SK-N-SH treated with all-trans-retinoic acid at 6 μM for 48 hours (cell line): Measurements from ENCODE around the gene ARHGAP15.

Experiments used
- CREB5 ChIP-seq: fragments of 250-450 bp; sonication (Bioruptor Pico); IDR thresholded peaks from 2 replicates; pipeline ENCODE4 v1.5.1; 2020; ENCODE audit warnings: low read depth, mild to moderate bottlenecking, moderate library complexity
- ESRRG ChIP-seq: fragments of 250-450 bp; sonication (Bioruptor Pico); IDR thresholded peaks from 2 replicates; pipeline ENCODE4 v1.6.1; 2021; ENCODE audit warnings: mild to moderate bottlenecking
- PATZ1 ChIP-seq: fragments of 250-450 bp; sonication (Bioruptor Pico); IDR thresholded peaks from 2 replicates; pipeline ENCODE4 v1.8.0; 2020; ENCODE audit warnings: mild to moderate bottlenecking, moderate library complexity, borderline replicate concordance
- RARB ChIP-seq: fragments of 250-450 bp; sonication (Bioruptor Pico); IDR thresholded peaks from 2 replicates; pipeline ENCODE4 v1.8.0; 2021; ENCODE audit warnings: mild to moderate bottlenecking, moderate library complexity
- SNAI2 ChIP-seq: fragments of 250-450 bp; sonication (Bioruptor Pico); IDR thresholded peaks from 2 replicates; pipeline ENCODE4 v1.5.0; 2020; ENCODE audit warnings: mild to moderate bottlenecking, moderate library complexity
- TCF4 ChIP-seq: fragments of 250-450 bp; sonication (Bioruptor Pico); IDR thresholded peaks from 2 replicates; pipeline ENCODE4 v1.8.0; 2021; ENCODE audit warnings: mild to moderate bottlenecking, moderate library complexity, borderline replicate concordance
- TOX ChIP-seq: fragments of 250-450 bp; sonication (Bioruptor Pico); IDR thresholded peaks from 2 replicates; pipeline ENCODE4 v1.8.0; 2021; ENCODE audit warnings: mild to moderate bottlenecking, moderate library complexity, borderline replicate concordance
- ZC3H10 ChIP-seq: fragments of 250-450 bp; sonication (Bioruptor Pico); IDR thresholded peaks from 2 replicates; pipeline ENCODE4 v1.5.1; 2021; ENCODE audit warnings: mild to moderate bottlenecking, moderate library complexity
- ZFP30 ChIP-seq: fragments of 450-650 bp; formaldehyde crosslinking; IDR thresholded peaks from 2 replicates; pipeline ENCODE4 v1.5.0; 2022; ENCODE audit warnings: mild to moderate bottlenecking, moderate library complexity
- TF ChIP-seq, protein P1 (sequence below): fragments of 250-450 bp; sonication (Bioruptor Pico); IDR thresholded peaks from 2 replicates; pipeline ENCODE4 v1.5.1; 2021; ENCODE audit warnings: mild to moderate bottlenecking, moderate library complexity
- TF ChIP-seq, protein P2 (sequence below): fragments of 250-450 bp; sonication (Bioruptor Pico); IDR thresholded peaks from 2 replicates; pipeline ENCODE4 v1.8.0; 2021; ENCODE audit warnings: low read depth, mild to moderate bottlenecking, moderate library complexity, borderline replicate concordance

GRCh38 chr2:143684551-143685320 is 555.5 kb downstream of the ARHGAP15 start:
- TF ChIP-seq ZC3H10 (CRISPR knock-in tag) = no peak
- no peak for TF ChIP-seq RARB (CRISPR knock-in tag)
- TF ChIP-seq, protein P1, sequence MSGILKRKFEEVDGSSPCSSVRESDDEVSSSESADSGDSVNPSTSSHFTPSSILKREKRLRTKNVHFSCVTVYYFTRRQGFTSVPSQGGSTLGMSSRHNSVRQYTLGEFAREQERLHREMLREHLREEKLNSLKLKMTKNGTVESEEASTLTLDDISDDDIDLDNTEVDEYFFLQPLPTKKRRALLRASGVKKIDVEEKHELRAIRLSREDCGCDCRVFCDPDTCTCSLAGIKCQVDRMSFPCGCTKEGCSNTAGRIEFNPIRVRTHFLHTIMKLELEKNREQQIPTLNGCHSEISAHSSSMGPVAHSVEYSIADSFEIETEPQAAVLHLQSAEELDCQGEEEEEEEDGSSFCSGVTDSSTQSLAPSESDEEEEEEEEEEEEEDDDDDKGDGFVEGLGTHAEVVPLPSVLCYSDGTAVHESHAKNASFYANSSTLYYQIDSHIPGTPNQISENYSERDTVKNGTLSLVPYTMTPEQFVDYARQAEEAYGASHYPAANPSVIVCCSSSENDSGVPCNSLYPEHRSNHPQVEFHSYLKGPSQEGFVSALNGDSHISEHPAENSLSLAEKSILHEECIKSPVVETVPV = no peak
- TF ChIP-seq ESRRG = no peak
- no peak for TF ChIP-seq ZFP30 (CRISPR knock-in tag)
- TF ChIP-seq CREB5 = no peak
- TF ChIP-seq PATZ1 (CRISPR knock-in tag) = no peak
- TF ChIP-seq SNAI2 (CRISPR knock-in tag) = no peak
- TF ChIP-seq, protein P2, sequence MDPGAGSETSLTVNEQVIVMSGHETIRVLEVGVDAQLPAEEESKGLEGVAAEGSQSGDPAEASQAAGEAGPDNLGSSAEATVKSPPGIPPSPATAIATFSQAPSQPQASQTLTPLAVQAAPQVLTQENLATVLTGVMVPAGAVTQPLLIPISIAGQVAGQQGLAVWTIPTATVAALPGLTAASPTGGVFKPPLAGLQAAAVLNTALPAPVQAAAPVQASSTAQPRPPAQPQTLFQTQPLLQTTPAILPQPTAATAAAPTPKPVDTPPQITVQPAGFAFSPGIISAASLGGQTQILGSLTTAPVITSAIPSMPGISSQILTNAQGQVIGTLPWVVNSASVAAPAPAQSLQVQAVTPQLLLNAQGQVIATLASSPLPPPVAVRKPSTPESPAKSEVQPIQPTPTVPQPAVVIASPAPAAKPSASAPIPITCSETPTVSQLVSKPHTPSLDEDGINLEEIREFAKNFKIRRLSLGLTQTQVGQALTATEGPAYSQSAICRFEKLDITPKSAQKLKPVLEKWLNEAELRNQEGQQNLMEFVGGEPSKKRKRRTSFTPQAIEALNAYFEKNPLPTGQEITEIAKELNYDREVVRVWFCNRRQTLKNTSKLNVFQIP = no peak
- no peak for TF ChIP-seq TOX (CRISPR knock-in tag)
- TF ChIP-seq TCF4 (CRISPR knock-in tag) = no peak
